Measurements from ENCODE around the gene SAP30L. TPM values are rescaled to one million over a fixed set of nuclear protein-coding genes. Genes with fewer than 3 reads are reported as not detected.
A peak's percentile ranks its signal among the peaks of the same experiment; 100 is the strongest.

The SAP30L gene
- total and polyA plus RNA-seq, 7 donors: 17.8 to 51.7 (median 36.0) TPM

DNA sequence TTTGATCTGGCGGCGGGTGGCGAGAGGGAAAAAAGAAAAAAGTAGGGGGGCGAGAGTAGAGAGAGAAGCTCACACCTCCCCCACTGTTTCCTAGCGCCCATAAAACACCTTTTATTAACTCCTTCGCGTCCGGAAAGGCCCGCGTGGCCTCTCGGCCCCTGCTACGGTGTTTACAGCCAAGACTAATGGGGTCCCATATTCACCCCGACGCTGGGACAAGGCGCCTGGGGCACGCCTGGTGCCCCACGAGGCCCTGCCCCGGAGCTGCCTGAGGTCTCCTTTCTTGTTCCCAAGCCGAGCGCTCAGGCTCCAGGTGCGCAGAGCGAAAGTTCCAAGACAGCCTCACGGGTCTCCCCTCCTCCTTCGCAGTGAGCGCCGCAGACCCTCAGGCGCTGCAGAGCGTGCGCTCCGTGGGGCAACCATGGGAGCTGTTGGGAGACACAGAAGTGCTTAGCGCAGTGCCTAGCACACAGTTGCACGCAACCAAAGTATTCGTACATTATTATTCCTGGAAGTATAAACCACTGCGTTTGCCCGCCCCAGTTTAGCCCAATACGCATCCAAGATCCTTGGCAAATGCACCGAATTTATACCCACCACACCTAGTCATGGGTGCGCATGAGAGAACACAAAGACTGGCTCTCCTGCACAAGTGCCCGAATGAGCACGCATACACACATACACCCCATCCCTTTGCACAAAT lies 27.9 kb downstream of the SAP30L start:
- 17 to 20% methylated on average over 40 of the region's 40 CpGs for WGBS, 2 donors
- no peak for DNase-seq
- H3K36me3 ChIP-seq: no peaks in the 10 kb centered on the region
- peak overlapping the region; percentile 70 to 77 (median 72) for H3K4me3 ChIP-seq
- H3K9me3 ChIP-seq: no peaks in the 10 kb centered on the region
- H3K27ac ChIP-seq: peak overlapping the region in 3 of 4 donors; percentile 91 to 96 (median 94)
- H3K27me3 ChIP-seq: peaks cover 0 to 50% (median 9%) of the 10 kb centered on the region in 3 donors
- TF ChIP-seq POLR2AphosphoS5 (IDR thresholded peaks at IDR 0.05) (no peak), EP300 (IDR thresholded peaks at IDR 0.05) (no peak)
- intact Hi-C loops (cut with DNase I): no loop called here
- H3K4me1 ChIP-seq: peaks cover 0 to 63% (median 48%) of the 10 kb centered on the region in 4 donors

DNA sequence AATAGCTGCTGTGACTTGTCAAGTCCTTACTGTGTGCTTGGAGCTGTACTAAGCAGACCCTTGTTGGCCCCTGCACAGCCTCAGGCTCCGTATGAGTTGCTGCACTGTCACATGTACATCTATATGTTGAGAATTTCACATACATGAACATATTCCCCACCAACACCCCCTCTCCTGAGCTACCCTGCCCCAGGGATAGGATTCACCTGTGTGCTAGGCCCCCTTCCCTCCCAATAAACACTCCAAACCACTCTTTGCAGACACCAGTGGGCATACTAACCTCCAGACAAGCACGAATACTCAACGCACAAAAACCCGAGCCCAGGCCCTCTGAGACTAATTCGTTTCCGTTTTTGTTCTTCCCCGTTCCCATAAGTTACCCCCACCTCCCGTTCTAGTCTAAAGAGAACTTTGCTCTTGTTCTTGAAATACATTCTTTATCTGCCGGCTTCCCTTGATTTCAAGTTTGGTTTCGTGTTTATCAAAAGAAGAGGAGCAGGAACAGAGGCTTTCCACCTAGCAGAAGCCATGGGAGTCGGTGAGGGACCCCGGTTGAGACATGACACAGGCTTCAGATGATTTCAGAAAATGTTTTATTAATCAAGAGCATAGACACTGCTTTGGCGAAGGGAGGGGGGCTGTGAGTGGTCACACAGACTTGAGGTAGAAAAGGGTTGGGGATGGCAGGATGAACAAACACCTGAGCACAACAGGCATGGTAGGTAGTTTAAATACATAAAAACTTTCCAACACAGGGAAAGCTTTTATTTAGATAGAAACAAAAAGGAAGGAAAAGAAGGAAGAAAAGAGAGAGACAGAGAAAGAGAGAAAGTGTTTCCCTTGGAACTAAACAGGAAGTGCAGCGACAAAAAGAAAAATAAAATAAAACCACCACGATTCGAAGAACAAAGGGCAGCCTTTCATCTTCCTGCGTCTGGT lies 28.9 kb downstream of the SAP30L start:
- H3K4me3 ChIP-seq: peak overlapping the region; percentile 70 to 77 (median 72)
- no peaks in the 10 kb centered on the region for H3K9me3 ChIP-seq
- intact Hi-C loops (cut with DNase I): loop anchor here (5.0 kb wide), 1 partner anchor 383 kb away; the partner anchor contains the start of gene CNOT8
- H3K27me3 ChIP-seq: peaks cover 0 to 53% (median 9%) of the 10 kb centered on the region in 3 donors
- peaks cover 0 to 68% (median 57%) of the 10 kb centered on the region in 4 donors for H3K4me1 ChIP-seq
- whole genome bisulfite sequencing, 2 donors: 18 to 25% methylated on average over 17 of the region's 17 CpGs
- TF ChIP-seq, protein P1, sequence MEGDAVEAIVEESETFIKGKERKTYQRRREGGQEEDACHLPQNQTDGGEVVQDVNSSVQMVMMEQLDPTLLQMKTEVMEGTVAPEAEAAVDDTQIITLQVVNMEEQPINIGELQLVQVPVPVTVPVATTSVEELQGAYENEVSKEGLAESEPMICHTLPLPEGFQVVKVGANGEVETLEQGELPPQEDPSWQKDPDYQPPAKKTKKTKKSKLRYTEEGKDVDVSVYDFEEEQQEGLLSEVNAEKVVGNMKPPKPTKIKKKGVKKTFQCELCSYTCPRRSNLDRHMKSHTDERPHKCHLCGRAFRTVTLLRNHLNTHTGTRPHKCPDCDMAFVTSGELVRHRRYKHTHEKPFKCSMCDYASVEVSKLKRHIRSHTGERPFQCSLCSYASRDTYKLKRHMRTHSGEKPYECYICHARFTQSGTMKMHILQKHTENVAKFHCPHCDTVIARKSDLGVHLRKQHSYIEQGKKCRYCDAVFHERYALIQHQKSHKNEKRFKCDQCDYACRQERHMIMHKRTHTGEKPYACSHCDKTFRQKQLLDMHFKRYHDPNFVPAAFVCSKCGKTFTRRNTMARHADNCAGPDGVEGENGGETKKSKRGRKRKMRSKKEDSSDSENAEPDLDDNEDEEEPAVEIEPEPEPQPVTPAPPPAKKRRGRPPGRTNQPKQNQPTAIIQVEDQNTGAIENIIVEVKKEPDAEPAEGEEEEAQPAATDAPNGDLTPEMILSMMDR (IDR thresholded peaks at IDR 0.05): no peak
- TF ChIP-seq POLR2A (IDR thresholded peaks at IDR 0.05): no peak
- peak in 1 of 4 donors; percentile 4 for TF ChIP-seq POLR2AphosphoS5 (IDR thresholded peaks at IDR 0.05)
- no peak for TF ChIP-seq EP300 (IDR thresholded peaks at IDR 0.05)
- DNase-seq: no peak
- peak overlapping the region in 3 of 4 donors; percentile 91 to 96 (median 94) for H3K27ac ChIP-seq
- H3K36me3 ChIP-seq: no peaks in the 10 kb centered on the region

DNA sequence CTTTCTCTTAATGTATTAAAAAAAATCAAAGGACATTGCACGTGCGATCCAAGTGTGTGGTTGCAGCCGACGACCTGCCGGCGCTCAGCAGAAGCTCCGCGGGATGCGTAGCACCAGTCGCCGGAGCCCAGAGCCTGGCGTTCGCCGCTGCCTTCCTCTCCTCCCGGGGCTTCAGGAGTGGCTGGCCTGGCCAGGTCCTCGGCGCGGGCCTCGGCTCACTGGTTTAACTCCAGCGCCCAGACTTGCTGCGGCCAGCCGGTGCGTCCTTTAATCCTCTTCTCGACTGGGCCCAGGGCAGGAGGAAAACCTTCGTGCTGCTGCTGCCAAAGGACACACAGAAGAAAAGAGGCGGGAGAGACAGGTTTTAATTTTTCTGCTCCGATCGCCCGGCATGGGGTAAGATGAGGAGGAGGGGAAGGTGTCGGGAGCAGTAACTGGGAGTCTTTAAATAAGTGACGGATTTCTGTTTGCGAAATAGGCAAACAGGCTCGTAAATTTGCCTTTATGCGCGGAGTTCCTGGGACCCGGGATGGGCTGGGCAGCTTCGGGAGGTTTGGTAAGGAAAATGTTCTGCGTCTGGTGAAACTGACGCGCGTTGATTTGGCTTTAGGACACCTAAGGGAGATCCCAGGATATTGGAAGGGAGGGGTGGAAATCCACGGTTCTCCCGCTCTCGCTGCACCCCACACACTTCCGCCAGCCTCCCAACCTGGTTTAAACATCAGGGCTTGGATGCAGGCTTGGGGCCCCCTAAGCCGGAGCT lies 30.0 kb downstream of the SAP30L start:
- WGBS, 2 donors: 2 to 5% methylated on average over 46 of the region's 46 CpGs
- peak overlapping the region; percentile 70 to 77 (median 72) for H3K4me3 ChIP-seq
- intact Hi-C loops (cut with DNase I): loop anchor here (2.0 to 5.0 kb wide), 2 partner anchors 279 to 382 kb away; partner anchors contain the start of genes CNOT8 and LARP1
- H3K4me1 ChIP-seq: peaks cover 0 to 70% (median 60%) of the 10 kb centered on the region in 4 donors
- peaks cover 0 to 61% (median 9%) of the 10 kb centered on the region in 3 donors for H3K27me3 ChIP-seq
- H3K27ac ChIP-seq: peak overlapping the region in 3 of 4 donors; percentile 91 to 96 (median 94)
- H3K9me3 ChIP-seq: no peaks in the 10 kb centered on the region
- H3K36me3 ChIP-seq: no peaks in the 10 kb centered on the region
- peak; percentile 81 for DNase-seq
- TF ChIP-seq EP300 (IDR thresholded peaks at IDR 0.05): no peak
- no peak for TF ChIP-seq POLR2A (IDR thresholded peaks at IDR 0.05)
- TF ChIP-seq, protein P1 (IDR thresholded peaks at IDR 0.05): no peak
- peak in 2 of 4 donors; percentile 49 to 50 for TF ChIP-seq POLR2AphosphoS5 (IDR thresholded peaks at IDR 0.05)

DNA sequence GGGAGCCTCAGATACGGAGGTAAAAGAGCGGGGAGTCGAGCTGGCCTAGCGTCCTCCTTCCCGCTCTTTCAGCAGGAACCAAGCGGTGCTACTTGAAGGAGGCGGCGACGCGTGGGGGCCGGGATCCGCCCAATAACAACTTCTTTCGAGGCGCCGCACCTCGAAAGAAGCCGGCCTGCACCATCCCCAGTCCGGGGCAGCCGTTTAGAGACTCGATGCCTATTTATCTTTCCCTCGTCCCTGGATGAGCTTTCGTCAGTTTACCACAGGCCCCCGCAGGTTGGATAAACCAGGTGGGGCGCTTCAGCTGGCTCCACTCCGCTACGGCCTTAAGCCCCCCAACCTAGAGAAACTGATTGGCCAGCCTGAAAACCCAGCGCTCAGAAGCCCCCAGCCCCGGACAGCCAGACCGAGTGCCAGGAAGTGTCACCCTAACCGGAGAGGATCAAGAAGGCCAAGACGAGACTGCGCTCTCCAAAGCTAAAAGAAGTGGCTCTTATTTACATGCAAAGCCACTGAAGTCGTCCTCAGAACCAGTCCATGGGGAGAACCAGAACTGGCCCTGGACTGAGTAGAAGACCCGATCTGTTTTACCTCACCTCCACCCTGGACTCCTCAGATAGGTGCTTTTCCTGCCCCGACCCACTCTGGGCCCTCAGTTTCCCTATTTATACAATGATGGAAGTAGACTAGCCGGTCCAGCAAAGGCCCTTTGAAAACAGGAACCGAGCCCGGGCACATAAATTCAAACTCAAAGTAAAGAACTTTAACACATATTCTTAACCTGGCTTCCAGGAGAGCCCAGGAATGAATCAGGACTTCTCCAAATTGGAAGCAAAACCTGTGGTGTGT lies 30.8 kb downstream of the SAP30L start:
- no peaks in the 10 kb centered on the region for H3K9me3 ChIP-seq
- H3K4me3 ChIP-seq: peak overlapping the region; percentile 70 to 77 (median 72)
- no peak for DNase-seq
- no peaks in the 10 kb centered on the region for H3K36me3 ChIP-seq
- intact Hi-C loops (cut with DNase I): loop anchor here (2.0 to 5.0 kb wide), 2 partner anchors 278 to 381 kb away; partner anchors contain the start of genes CNOT8 and LARP1
- H3K27me3 ChIP-seq: peaks cover 0 to 61% (median 9%) of the 10 kb centered on the region in 3 donors
- H3K4me1 ChIP-seq: peaks cover 0 to 69% (median 61%) of the 10 kb centered on the region in 4 donors
- 5 to 7% methylated on average over 38 of the region's 38 CpGs for WGBS, 2 donors
- TF ChIP-seq, protein P1 (IDR thresholded peaks at IDR 0.05): no peak
- TF ChIP-seq POLR2AphosphoS5 (IDR thresholded peaks at IDR 0.05) (no peak), EP300 (IDR thresholded peaks at IDR 0.05) (no peak), POLR2A (IDR thresholded peaks at IDR 0.05) (no peak)
- H3K27ac ChIP-seq: peak overlapping the region in 3 of 4 donors; percentile 91 to 96 (median 94)

Data from sigmoid colon (tissue), 7 donors.